Esophagus squamous epithelium (tissue), 5 donors: ENCODE results near the gene UBE2F. TPM values are rescaled to one million over a fixed set of nuclear protein-coding genes. Genes with fewer than 3 reads are reported as not detected.

Experiments used
- DNase-seq: peaks from one replicate; lab custom pipeline; 2025; lab: John Stamatoyannopoulos, UW
- H3K27ac ChIP-seq, 4 donors: fragments of 200-600 bp; sonication (generic); one replicate each; pipeline ENCODE4 v1.5.1; 2016 to 2019; ENCODE audit warnings: mild to moderate bottlenecking in 1 of 4
- H3K27me3 ChIP-seq, 4 donors: fragments of 200-600 bp; sonication (generic); 1 replicate in 3 of 4; 2 replicates in 1 of 4; pipeline versions ENCODE4 v1.5.1 to v1.6.0; 2017 to 2021; ENCODE audit warnings: antibody characterized with exemption in 1 of 4
- H3K36me3 ChIP-seq, 3 donors: fragments of 200-600 bp; sonication (generic); one replicate each; pipeline ENCODE4 v1.5.1; 2016 to 2019
- H3K4me1 ChIP-seq, 3 donors: fragments of 200-600 bp; sonication (generic); one replicate each; pipeline ENCODE4 v1.5.1; 2017 to 2019
- H3K4me3 ChIP-seq, 4 donors: fragments of 200-600 bp; sonication (generic); 1 replicate in 3 of 4; 2 replicates in 1 of 4; pipeline ENCODE4 v1.5.1; 2016 to 2019; ENCODE audit warnings: mild to moderate bottlenecking in 2 of 4, moderate library complexity in 1 of 4
- H3K9me3 ChIP-seq, 3 donors: fragments of 200-600 bp; sonication (generic); one replicate each; pipeline ENCODE4 v1.5.1; 2016 to 2019
- POLR2A ChIP-seq, 4 donors: fragments of 450-650 bp; IDR thresholded peaks; one replicate each; pipeline ENCODE4 v1.6.1; 2017; ENCODE audit warnings: antibody characterized with exemption in 4 of 4, mild to moderate bottlenecking in 4 of 4, moderate library complexity in 3 of 4
- WGBS, 2 donors: methylation state at CpG; one replicate each; pipeline ENCODE4 v1.1.5; 2018; 5-methylcytosine and 5-hydroxymethylcytosine counted together
- intact Hi-C: fragments of 100-400 bp; cut with DNase I; formaldehyde crosslinking; loops from one replicate; pipeline ENCODE4 v1.15.0; 2022
- small RNA-seq, 4 donors: library from RNA; depleted of rRNA; stranded (forward); fragments of <200 nt; gene quantifications; one replicate each; pipeline ENCODE3, GENCODE V24; 2016
- total RNA-seq, 4 donors: library from RNA; depleted of rRNA; stranded (reverse); fragments of >200 nt; gene quantifications; one replicate each; pipeline ENCODE4 v1.1.0, GENCODE V29; 2016
- TF ChIP-seq, protein P1 (sequence below), 6 experiments: fragments of 450-650 bp in 4 of 6; fragments of 200-600 bp in 2 of 6; sonication (generic) in 2 of 6; IDR thresholded peaks; one replicate each; pipeline ENCODE4 v1.5.1; 2016 to 2019; ENCODE audit warnings: antibody characterized with exemption in 6 of 6, mild to moderate bottlenecking in 4 of 6, moderate library complexity in 4 of 6
- donor health status: DM: yes; HTN: yes; CAD: no.

UBE2F gene
- total RNA-seq, 4 donors from 2014 or later: 54.9 to 84.7 (median 64.8) TPM

- H3K4me1 ChIP-seq: no peaks in the 10 kb centered on the region
- no peaks in the 10 kb centered on the region for H3K9me3 ChIP-seq
- intact Hi-C loops: no loop called here
- H3K27me3 ChIP-seq: no peaks in the 10 kb centered on the region
- DNase-seq: no peak
- no peak overlapping the region for H3K27ac ChIP-seq
- no peaks in the 10 kb centered on the region for H3K36me3 ChIP-seq
- H3K4me3 ChIP-seq: no peak overlapping the region
- TF ChIP-seq, protein P1, sequence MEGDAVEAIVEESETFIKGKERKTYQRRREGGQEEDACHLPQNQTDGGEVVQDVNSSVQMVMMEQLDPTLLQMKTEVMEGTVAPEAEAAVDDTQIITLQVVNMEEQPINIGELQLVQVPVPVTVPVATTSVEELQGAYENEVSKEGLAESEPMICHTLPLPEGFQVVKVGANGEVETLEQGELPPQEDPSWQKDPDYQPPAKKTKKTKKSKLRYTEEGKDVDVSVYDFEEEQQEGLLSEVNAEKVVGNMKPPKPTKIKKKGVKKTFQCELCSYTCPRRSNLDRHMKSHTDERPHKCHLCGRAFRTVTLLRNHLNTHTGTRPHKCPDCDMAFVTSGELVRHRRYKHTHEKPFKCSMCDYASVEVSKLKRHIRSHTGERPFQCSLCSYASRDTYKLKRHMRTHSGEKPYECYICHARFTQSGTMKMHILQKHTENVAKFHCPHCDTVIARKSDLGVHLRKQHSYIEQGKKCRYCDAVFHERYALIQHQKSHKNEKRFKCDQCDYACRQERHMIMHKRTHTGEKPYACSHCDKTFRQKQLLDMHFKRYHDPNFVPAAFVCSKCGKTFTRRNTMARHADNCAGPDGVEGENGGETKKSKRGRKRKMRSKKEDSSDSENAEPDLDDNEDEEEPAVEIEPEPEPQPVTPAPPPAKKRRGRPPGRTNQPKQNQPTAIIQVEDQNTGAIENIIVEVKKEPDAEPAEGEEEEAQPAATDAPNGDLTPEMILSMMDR (IDR thresholded peaks at IDR 0.05): no peak
- no peak for TF ChIP-seq POLR2A (IDR thresholded peaks at IDR 0.05)
- 90 to 97% methylated on average over 13 to 16 of the region's 16 CpGs for WGBS, 2 donors
Observed at GRCh38 chr2:238091436-238092060, 124.7 kb downstream of the UBE2F start.

Small RNA genes lying within 50 kb of the gene (small RNA-seq; reads per million reads assigned to genes)
- gene RNU6-1333P: 0 reads per million in 4 donors

Other genes with a start within 250 kb of the UBE2F start
- 1 to 10 TPM in 1 of 4 donors, under 1 TPM in 3; 0.08 to 1.5 (median 0.20) TPM for gene RBM44, start 168.2 kb upstream of the UBE2F start, total RNA-seq
- gene RAMP1, start 107.4 kb upstream of the UBE2F start, total RNA-seq: 10 to 100 TPM in 1 of 4 donors, 1 to 10 TPM in 2, under 1 TPM in 1; 0.76 to 11.3 (median 4.0) TPM
- 10 to 100 TPM in 2 of 4 donors, 1 to 10 TPM in 2; 3.0 to 14.0 (median 11.4) TPM for gene SCLY, start 94.0 kb downstream of the UBE2F start, total RNA-seq
- 1 to 10 TPM in 1 of 4 donors, under 1 TPM in 2, not detected in 1; 0.04 to 1.3 (median 0.88) TPM for gene ESPNL, start 133.3 kb downstream of the UBE2F start, total RNA-seq
- gene KLHL30, start 171.7 kb downstream of the UBE2F start, total RNA-seq: under 1 TPM in 3 of 4 donors, not detected in 1; 0.09 to 0.38 (median 0.18) TPM
- gene ERFE, start 192.0 kb downstream of the UBE2F start, total RNA-seq: under 1 TPM in 1 of 4 donors, not detected in 3; 0.19 TPM
- gene ILKAP, start 236.7 kb downstream of the UBE2F start, total RNA-seq: 10 to 100 TPM; 13.3 to 38.3 (median 20.7) TPM